ENCODE data around the gene YWHAG. TPM values are rescaled to one million over a fixed set of nuclear protein-coding genes. Genes with fewer than 3 reads are reported as not detected.

The YWHAG gene
- total and polyA plus RNA-seq, 9 of the 15 experiments (the other 6 are each of a cell fraction or from before 2014, with no cell fraction given): 30.4 to 246 (median 94.5) TPM

GRCh38 chr7:76359111-76359977 is 553 bp upstream of the YWHAG start (continued):
- TF ChIP-seq MAZ (CRISPR knock-in tag; conservative IDR thresholded peaks at IDR 0.05 in 1 of 2, IDR thresholded peaks at IDR 0.05 in 1 of 2) (peak; percentile 74 to 96), ETV5 (CRISPR knock-in tag; IDR thresholded peaks at IDR 0.05; ENCODE audit: low read depth) (no peak), SOX6 (IDR thresholded peaks at IDR 0.05) (peak; percentile 48; the same call in 1 of the 2 replicates), POLR2AphosphoS2 (IDR thresholded peaks at IDR 0.05; ENCODE audit: low read length) (no peak), RCOR1 (IDR thresholded peaks at IDR 0.05; ENCODE audit: borderline replicate concordance in 1 of 2, low read depth in 2 of 2, low read length in 2 of 2) (peak; percentile 50 to 65; a peak in 2 of 4 replicates), NEUROD1 (IDR thresholded peaks at IDR 0.05; ENCODE audit: borderline replicate concordance, low read depth, low read length, partially characterized antibody) (peak; percentile 52), SMARCB1 (IDR thresholded peaks at IDR 0.05; ENCODE audit: insufficient read length, low read depth) (peak; percentile 53), TOE1 (IDR thresholded peaks at IDR 0.05; ENCODE audit: borderline replicate concordance) (peak; percentile 76), TOE1 (CRISPR knock-in tag; IDR thresholded peaks at IDR 0.05; ENCODE audit: borderline replicate concordance, low read depth) (no peak), CREB3L1 (IDR thresholded peaks at IDR 0.05; ENCODE audit: borderline replicate concordance, low read depth) (peak; percentile 75), NFRKB (IDR thresholded peaks at IDR 0.05; ENCODE audit: low read depth) (peak; percentile 96), ZBTB9 (CRISPR knock-in tag; IDR thresholded peaks at IDR 0.05) (0 out of 2 replicates have a peak, but pooled peaks have one; percentile 48), ZNF239 (CRISPR knock-in tag; IDR thresholded peaks at IDR 0.05) (peak; percentile 46; the same call in 1 of the 2 replicates), SUPT5H (IDR thresholded peaks at IDR 0.05) (0 out of 2 replicates have a peak, but pooled peaks have one; percentile 59), POU5F1 (IDR thresholded peaks at IDR 0.05; ENCODE audit: borderline replicate concordance, low read depth, low read length, partially characterized antibody) (no peak), ASH1L (IDR thresholded peaks at IDR 0.05; ENCODE audit: borderline replicate concordance, low read depth, partially characterized antibody) (no peak), ARNT (IDR thresholded peaks at IDR 0.05) (peak in 1 of 2 experiments; percentile 67; a peak in 1 of 4 replicates), KLF10 (CRISPR knock-in tag; IDR thresholded peaks at IDR 0.05) (no peak), KAT8 (IDR thresholded peaks at IDR 0.05; ENCODE audit: low read depth) (no peak), KHSRP (IDR thresholded peaks at IDR 0.05) (no peak), E2F3 (CRISPR knock-in tag; IDR thresholded peaks at IDR 0.05) (no peak), TSC22D4 (tag; IDR thresholded peaks at IDR 0.05) (no peak), ZNF780A (CRISPR knock-in tag; IDR thresholded peaks at IDR 0.05) (no peak)
- TF ChIP-seq, protein P1, sequence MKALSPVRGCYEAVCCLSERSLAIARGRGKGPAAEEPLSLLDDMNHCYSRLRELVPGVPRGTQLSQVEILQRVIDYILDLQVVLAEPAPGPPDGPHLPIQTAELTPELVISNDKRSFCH (CRISPR knock-in tag; IDR thresholded peaks at IDR 0.05): no peak
- TF ChIP-seq, protein P1 (tag; IDR thresholded peaks at IDR 0.05): peak; percentile 39; the same call in 1 of the 2 replicates
